ENCODE measurements around the gene GALNT15. TPM values are rescaled to one million over a fixed set of nuclear protein-coding genes. Genes with fewer than 3 reads are reported as not detected.
A peak's percentile ranks its signal among the peaks of the same experiment; 100 is the strongest.

GALNT15 gene
- total and polyA plus RNA-seq, 4 donors: 2.8 to 9.7 (median 7.6) TPM

DNA sequence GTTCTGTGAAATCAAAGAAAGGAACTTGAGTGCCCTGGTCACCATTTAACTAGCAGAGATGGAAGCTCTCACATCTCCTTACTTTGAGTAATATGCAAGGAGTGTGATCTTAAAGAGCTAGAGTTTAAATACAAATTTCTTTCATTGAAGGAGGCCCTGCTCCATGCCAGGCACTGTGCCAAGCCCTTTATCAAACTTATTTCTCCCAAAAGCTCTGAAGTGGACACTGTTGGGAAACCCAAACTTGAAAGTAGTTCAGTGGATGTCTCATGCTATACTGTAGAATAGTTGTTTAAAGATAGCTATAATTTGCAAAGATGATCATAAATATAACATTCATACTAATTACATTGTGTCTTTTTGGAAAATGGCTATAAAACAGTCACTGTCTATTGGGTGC is 17.1 kb downstream of the GALNT15 start:
- Histone ChIP-seq H3K4me3 (no peak overlapping the region), H3K4me1 (ENCODE audit: control insufficient read depth in 5 of 5, insufficient read depth in 5 of 5, low read length in 5 of 5) (peaks cover 0 to 14% (median 0%) of the 10 kb centered on the region in 5 donors), H3K9ac (ENCODE audit: insufficient read depth in 1 of 2, low read length in 2 of 2) (no peak overlapping the region), H3K9me3 (ENCODE audit: control insufficient read depth in 4 of 4, insufficient read depth in 3 of 4, low read length in 3 of 4) (no peaks in the 10 kb centered on the region), H3K36me3 (ENCODE audit: control insufficient read depth in 4 of 4, insufficient read depth in 4 of 4, low read length in 4 of 4) (no peaks in the 10 kb centered on the region), H3K27me3 (ENCODE audit: control insufficient read depth in 3 of 3, insufficient read depth in 3 of 3, low read length in 2 of 3) (no peaks in the 10 kb centered on the region), H3K27ac (ENCODE audit: low read depth in 1 of 2, low read length in 1 of 2) (no peak overlapping the region)
- no peak for ATAC-seq (ENCODE audit: insufficient read depth, low FRiP score)
- DNase-seq: peak in 2 of 3 donors; percentile 43 to 68
- TF ChIP-seq, protein P1, sequence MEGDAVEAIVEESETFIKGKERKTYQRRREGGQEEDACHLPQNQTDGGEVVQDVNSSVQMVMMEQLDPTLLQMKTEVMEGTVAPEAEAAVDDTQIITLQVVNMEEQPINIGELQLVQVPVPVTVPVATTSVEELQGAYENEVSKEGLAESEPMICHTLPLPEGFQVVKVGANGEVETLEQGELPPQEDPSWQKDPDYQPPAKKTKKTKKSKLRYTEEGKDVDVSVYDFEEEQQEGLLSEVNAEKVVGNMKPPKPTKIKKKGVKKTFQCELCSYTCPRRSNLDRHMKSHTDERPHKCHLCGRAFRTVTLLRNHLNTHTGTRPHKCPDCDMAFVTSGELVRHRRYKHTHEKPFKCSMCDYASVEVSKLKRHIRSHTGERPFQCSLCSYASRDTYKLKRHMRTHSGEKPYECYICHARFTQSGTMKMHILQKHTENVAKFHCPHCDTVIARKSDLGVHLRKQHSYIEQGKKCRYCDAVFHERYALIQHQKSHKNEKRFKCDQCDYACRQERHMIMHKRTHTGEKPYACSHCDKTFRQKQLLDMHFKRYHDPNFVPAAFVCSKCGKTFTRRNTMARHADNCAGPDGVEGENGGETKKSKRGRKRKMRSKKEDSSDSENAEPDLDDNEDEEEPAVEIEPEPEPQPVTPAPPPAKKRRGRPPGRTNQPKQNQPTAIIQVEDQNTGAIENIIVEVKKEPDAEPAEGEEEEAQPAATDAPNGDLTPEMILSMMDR (IDR thresholded peaks at IDR 0.05; ENCODE audit: control extremely low read depth, extremely low read depth): no peak

DNA sequence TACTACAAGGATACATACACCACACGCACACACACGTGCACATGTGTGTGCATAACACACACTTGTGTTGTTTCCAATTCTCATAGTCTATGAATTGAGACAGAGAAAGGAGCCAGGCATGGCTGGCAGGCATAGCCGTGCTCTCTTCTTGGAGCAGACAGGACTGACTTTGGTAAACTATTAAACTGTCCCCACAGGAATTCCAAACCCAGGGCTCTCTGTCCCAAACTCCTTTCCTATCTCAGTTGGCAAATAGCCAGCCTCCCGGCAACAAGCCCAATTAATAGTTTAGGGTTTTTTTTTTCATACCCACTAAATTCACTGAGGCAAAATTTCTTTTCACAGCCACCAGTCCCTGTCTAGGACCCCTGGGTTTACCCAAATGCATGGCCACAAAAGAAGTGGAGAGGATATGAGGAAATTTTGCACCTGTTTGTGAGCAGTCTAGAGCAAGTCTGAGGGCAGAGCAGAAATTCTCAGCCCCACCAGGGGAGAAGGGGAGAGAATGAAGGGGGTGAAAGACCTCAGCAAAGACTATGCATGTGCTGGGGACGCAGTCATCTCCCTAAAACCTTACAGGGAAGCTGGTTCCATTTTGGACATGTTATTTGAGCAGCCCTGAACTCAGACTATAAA is 17.8 kb downstream of the GALNT15 start:
- Histone ChIP-seq H3K27ac (ENCODE audit: low read depth in 1 of 2, low read length in 1 of 2) (no peak overlapping the region), H3K4me1 (ENCODE audit: control insufficient read depth in 5 of 5, insufficient read depth in 5 of 5, low read length in 5 of 5) (peaks cover 0 to 14% (median 0%) of the 10 kb centered on the region in 5 donors), H3K36me3 (ENCODE audit: control insufficient read depth in 4 of 4, insufficient read depth in 4 of 4, low read length in 4 of 4) (no peaks in the 10 kb centered on the region), H3K9ac (ENCODE audit: insufficient read depth in 1 of 2, low read length in 2 of 2) (no peak overlapping the region), H3K27me3 (ENCODE audit: control insufficient read depth in 3 of 3, insufficient read depth in 3 of 3, low read length in 2 of 3) (no peaks in the 10 kb centered on the region), H3K9me3 (ENCODE audit: control insufficient read depth in 4 of 4, insufficient read depth in 3 of 4, low read length in 3 of 4) (no peaks in the 10 kb centered on the region), H3K4me3 (no peak overlapping the region)
- no peak for ATAC-seq (ENCODE audit: insufficient read depth, low FRiP score)
- WGBS, 2 donors: 75 to 82% methylated on average over 5 of the region's 5 CpGs
- TF ChIP-seq, protein P1 (IDR thresholded peaks at IDR 0.05; ENCODE audit: control extremely low read depth, extremely low read depth): no peak
- no peak for DNase-seq

DNA sequence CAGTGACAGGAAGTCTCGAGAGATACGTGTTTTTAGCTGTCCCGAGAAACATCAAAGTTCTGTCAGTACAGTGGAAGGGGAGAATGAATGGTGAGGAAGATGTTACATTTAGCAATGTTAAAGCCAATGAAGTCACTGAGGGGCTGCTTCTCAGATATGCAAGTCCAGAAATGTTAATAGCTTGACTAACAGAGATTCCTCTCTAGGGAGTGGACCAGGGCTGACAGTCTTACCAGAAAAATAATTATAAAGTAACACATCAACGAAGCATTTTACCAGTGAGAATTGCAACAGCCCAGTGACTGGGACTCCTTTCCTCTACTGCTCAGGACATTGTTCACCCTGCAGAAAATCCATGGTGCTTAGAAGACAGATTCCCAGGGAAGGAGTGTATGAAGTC is 23.9 kb downstream of the GALNT15 start:
- H3K36me3 ChIP-seq (ENCODE audit: control insufficient read depth in 4 of 4, insufficient read depth in 4 of 4, low read length in 4 of 4): no peaks in the 10 kb centered on the region
- H3K27me3 ChIP-seq (ENCODE audit: control insufficient read depth in 3 of 3, insufficient read depth in 3 of 3, low read length in 2 of 3): no peaks in the 10 kb centered on the region
- ATAC-seq (ENCODE audit: insufficient read depth, low FRiP score) (no peak), DNase-seq (no peak)
- H3K9me3 ChIP-seq (ENCODE audit: control insufficient read depth in 4 of 4, insufficient read depth in 3 of 4, low read length in 3 of 4): no peaks in the 10 kb centered on the region
- H3K4me1 ChIP-seq (ENCODE audit: control insufficient read depth in 5 of 5, insufficient read depth in 5 of 5, low read length in 5 of 5): no peaks in the 10 kb centered on the region
- TF ChIP-seq, protein P1 (IDR thresholded peaks at IDR 0.05; ENCODE audit: control extremely low read depth, extremely low read depth): no peak
- H3K9ac ChIP-seq (ENCODE audit: insufficient read depth in 1 of 2, low read length in 2 of 2): no peak overlapping the region
- H3K27ac ChIP-seq (ENCODE audit: low read depth in 1 of 2, low read length in 1 of 2): no peak overlapping the region
- whole genome bisulfite sequencing, 2 donors: 80 to 86% methylated on average over 4 of the region's 4 CpGs
- H3K4me3 ChIP-seq: no peak overlapping the region

DNA sequence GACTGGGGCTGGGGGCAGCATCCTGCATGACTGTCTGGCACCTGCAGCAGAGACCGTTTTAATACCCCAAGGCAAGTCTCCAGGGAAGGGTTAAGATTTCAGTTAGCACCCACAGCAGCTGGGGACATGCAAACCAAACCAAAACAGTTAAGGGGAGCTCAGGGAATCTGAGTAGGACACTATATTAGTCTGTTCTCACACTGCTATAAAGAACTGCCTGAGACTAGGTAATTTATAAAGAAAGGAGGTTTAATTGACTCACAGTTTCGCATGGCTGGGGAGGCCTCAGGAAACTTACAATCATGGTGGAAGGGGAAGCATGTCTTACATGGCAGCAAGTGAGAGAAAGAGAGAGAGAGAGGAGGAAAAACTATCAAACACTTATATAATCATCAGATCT is 25.3 kb downstream of the GALNT15 start:
- ATAC-seq (ENCODE audit: insufficient read depth, low FRiP score): no peak
- Histone ChIP-seq H3K4me1 (ENCODE audit: control insufficient read depth in 5 of 5, insufficient read depth in 5 of 5, low read length in 5 of 5) (no peaks in the 10 kb centered on the region), H3K36me3 (ENCODE audit: control insufficient read depth in 4 of 4, insufficient read depth in 4 of 4, low read length in 4 of 4) (no peaks in the 10 kb centered on the region), H3K9ac (ENCODE audit: insufficient read depth in 1 of 2, low read length in 2 of 2) (no peak overlapping the region), H3K9me3 (ENCODE audit: control insufficient read depth in 4 of 4, insufficient read depth in 3 of 4, low read length in 3 of 4) (peaks cover 0 to 5% (median 0%) of the 10 kb centered on the region in 4 donors), H3K27ac (ENCODE audit: low read depth in 1 of 2, low read length in 1 of 2) (no peak overlapping the region), H3K4me3 (no peak overlapping the region), H3K27me3 (ENCODE audit: control insufficient read depth in 3 of 3, insufficient read depth in 3 of 3, low read length in 2 of 3) (no peaks in the 10 kb centered on the region)
- no peak for DNase-seq
- 92 to 94% methylated on average over 2 of the region's 2 CpGs for WGBS, 2 donors
- TF ChIP-seq, protein P1 (IDR thresholded peaks at IDR 0.05; ENCODE audit: control extremely low read depth, extremely low read depth): no peak

All from lung (tissue), 12 donors.